ENCODE results near the gene HSPA6.

DNA sequence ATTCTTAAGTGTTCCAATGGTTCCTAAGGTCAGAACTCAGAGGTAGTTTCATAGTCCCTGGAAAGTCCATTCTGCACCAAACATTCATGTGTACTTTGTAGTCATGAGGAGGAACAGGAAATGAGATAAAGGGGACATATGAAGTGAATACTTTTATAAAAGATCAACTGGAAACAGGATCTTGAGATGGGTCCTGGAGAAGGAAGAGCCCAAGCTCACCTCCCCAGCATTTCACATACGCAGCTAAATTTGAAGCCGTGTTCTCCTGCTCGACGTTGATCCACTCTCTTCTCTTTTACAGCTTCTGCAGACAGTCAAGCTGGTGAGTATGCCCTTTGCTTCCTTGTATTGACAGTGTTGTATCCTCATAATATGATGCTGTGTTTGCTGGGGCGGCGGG is 18.7 kb upstream of the HSPA6 start:
- TF ChIP-seq, protein P1, sequence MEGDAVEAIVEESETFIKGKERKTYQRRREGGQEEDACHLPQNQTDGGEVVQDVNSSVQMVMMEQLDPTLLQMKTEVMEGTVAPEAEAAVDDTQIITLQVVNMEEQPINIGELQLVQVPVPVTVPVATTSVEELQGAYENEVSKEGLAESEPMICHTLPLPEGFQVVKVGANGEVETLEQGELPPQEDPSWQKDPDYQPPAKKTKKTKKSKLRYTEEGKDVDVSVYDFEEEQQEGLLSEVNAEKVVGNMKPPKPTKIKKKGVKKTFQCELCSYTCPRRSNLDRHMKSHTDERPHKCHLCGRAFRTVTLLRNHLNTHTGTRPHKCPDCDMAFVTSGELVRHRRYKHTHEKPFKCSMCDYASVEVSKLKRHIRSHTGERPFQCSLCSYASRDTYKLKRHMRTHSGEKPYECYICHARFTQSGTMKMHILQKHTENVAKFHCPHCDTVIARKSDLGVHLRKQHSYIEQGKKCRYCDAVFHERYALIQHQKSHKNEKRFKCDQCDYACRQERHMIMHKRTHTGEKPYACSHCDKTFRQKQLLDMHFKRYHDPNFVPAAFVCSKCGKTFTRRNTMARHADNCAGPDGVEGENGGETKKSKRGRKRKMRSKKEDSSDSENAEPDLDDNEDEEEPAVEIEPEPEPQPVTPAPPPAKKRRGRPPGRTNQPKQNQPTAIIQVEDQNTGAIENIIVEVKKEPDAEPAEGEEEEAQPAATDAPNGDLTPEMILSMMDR (IDR thresholded peaks at IDR 0.05): no peak
- no peak for TF ChIP-seq POLR2A (IDR thresholded peaks at IDR 0.05)
